ENCODE measurements around the gene RAVER2.

The RAVER2 gene

GRCh38 chr1:64705591-64705990 lies 39.3 kb upstream of the RAVER2 start:
- no peak for TF ChIP-seq CTCF (IDR thresholded peaks at IDR 0.05; ENCODE audit: low read length, missing control alignments)
- DNase-seq (ENCODE audit: low read depth) = no peak

GRCh38 chr1:64711266-64711665 lies 33.6 kb upstream of the RAVER2 start:
- no peak for DNase-seq (ENCODE audit: low read depth)
- no peak for TF ChIP-seq CTCF (IDR thresholded peaks at IDR 0.05; ENCODE audit: low read length, missing control alignments)

More at GRCh38 chr1:64705591-64705990, 39.3 kb upstream of the RAVER2 start:
- no peak overlapping the region for H3K4me3 ChIP-seq (replicated peaks; ENCODE audit: low read depth, low read length)

GRCh38 chr1:64712049-64712448 lies 32.8 kb upstream of the RAVER2 start:
- H3K4me3 ChIP-seq (replicated peaks; ENCODE audit: low read depth, low read length) = no peak overlapping the region
- no peak for DNase-seq (ENCODE audit: low read depth)
- no peak for TF ChIP-seq CTCF (IDR thresholded peaks at IDR 0.05; ENCODE audit: low read length, missing control alignments)

More at GRCh38 chr1:64711266-64711665, 33.6 kb upstream of the RAVER2 start:
- no peak overlapping the region for H3K4me3 ChIP-seq (replicated peaks; ENCODE audit: low read depth, low read length)

- no peak for DNase-seq (ENCODE audit: low read depth)
- no peak for TF ChIP-seq CTCF (IDR thresholded peaks at IDR 0.05; ENCODE audit: low read length, missing control alignments)
- no peak overlapping the region for H3K4me3 ChIP-seq (replicated peaks; ENCODE audit: low read depth, low read length)
Observed at GRCh38 chr1:64715186-64715585, 29.7 kb upstream of the RAVER2 start.

- no peak for DNase-seq (ENCODE audit: low read depth)
- no peak overlapping the region for H3K4me3 ChIP-seq (replicated peaks; ENCODE audit: low read depth, low read length)
- TF ChIP-seq CTCF (IDR thresholded peaks at IDR 0.05; ENCODE audit: low read length, missing control alignments) = no peak
Observed at GRCh38 chr1:64721135-64721534, 23.7 kb upstream of the RAVER2 start.

- no peak for TF ChIP-seq CTCF (IDR thresholded peaks at IDR 0.05; ENCODE audit: low read length, missing control alignments)
- DNase-seq (ENCODE audit: low read depth) = no peak
- H3K4me3 ChIP-seq (replicated peaks; ENCODE audit: low read depth, low read length) = no peak overlapping the region
Observed at GRCh38 chr1:64721576-64722145, 23.2 kb upstream of the RAVER2 start.

GRCh38 chr1:64727861-64728260 lies 17.0 kb upstream of the RAVER2 start:
- no peak for DNase-seq (ENCODE audit: low read depth)
- no peak overlapping the region for H3K4me3 ChIP-seq (replicated peaks; ENCODE audit: low read depth, low read length)
- TF ChIP-seq CTCF (IDR thresholded peaks at IDR 0.05; ENCODE audit: low read length, missing control alignments) = no peak
